SU-DHL-6 (cell line): ENCODE measurements around the gene CCKAR.
"Not testable (repeated sequence)": the region's sequence is repeated elsewhere in the genome, so short reads cannot be mapped to it uniquely, and the experiment has no call there.

Experiments
- H2AFZ ChIP-seq: fragments of 200-600 bp; sonication (generic); 2 replicates; pipeline ENCODE4 v1.6.1; 2014; ENCODE audit warnings: low read depth, mild to moderate bottlenecking, moderate library complexity, mixed read lengths, antibody characterized with exemption, low read length; ENCODE audit not compliant: severe bottlenecking
- H3F3A ChIP-seq: fragments of 200-600 bp; shearing (Covaris generic); 2 replicates; pipeline ENCODE4 v1.6.0; 2016; ENCODE audit warnings: antibody characterized with exemption, mild to moderate bottlenecking; ENCODE audit not compliant: insufficient read depth
- H3K27ac ChIP-seq: fragments of 200-600 bp; sonication (generic); 2 replicates; pipeline ENCODE4 v1.5.1; 2016; ENCODE audit warnings: low read depth, mild to moderate bottlenecking, low read length, moderate library complexity, mixed read lengths
- H3K27me3 ChIP-seq: fragments of 200-600 bp; sonication (generic), shearing (Covaris generic); 2 replicates; pipeline ENCODE4 v1.6.0; 2014; ENCODE audit warnings: mild to moderate bottlenecking, low read length
- H3K36me3 ChIP-seq: fragments of 200-600 bp; sonication (generic); 2 replicates; pipeline ENCODE4 v1.6.1; 2014; ENCODE audit warnings: mild to moderate bottlenecking, low read length, mixed read lengths
- H3K4me2 ChIP-seq: fragments of 300-600, 200-600 bp; shearing (Covaris generic), sonication (generic); 2 replicates; pipeline ENCODE4 v1.6.0; 2014; ENCODE audit warnings: low read length, low read depth, mild to moderate bottlenecking; ENCODE audit not compliant: poor library complexity, severe bottlenecking
- H3K4me3 ChIP-seq: fragments of 200-600 bp; sonication (generic); 2 replicates; pipeline ENCODE4 v1.5.1; 2014; ENCODE audit warnings: antibody characterized with exemption, low read length, mild to moderate bottlenecking, mixed read lengths; ENCODE audit not compliant: insufficient read depth, poor library complexity, severe bottlenecking
- H3K79me2 ChIP-seq: fragments of 200-600 bp; sonication (generic); 2 replicates; pipeline ENCODE4 v1.6.1; 2014; ENCODE audit warnings: mild to moderate bottlenecking, low read length, moderate library complexity; ENCODE audit not compliant: insufficient read depth
- H3K9ac ChIP-seq: fragments of 200-600 bp; sonication (generic); 2 replicates; pipeline ENCODE4 v1.7.0; 2014; ENCODE audit warnings: mild to moderate bottlenecking, low read length
- H3K9me2 ChIP-seq: fragments of 200-600 bp; sonication (generic); replicated peaks from 2 replicates; pipeline ENCODE4 v1.6.1; 2014; ENCODE audit warnings: low read length; ENCODE audit not compliant: insufficient read depth
- H3K9me3 ChIP-seq: fragments of 200-600 bp; sonication (generic); 2 replicates; pipeline ENCODE4 v1.6.1; 2014; ENCODE audit warnings: low read length, mixed read lengths; ENCODE audit not compliant: insufficient read depth
- H4K20me1 ChIP-seq: fragments of 200-600 bp; sonication (generic); 2 replicates; pipeline ENCODE4 v1.6.1; 2014; ENCODE audit warnings: low read depth, mild to moderate bottlenecking, antibody characterized with exemption, low read length, moderate library complexity, mixed read lengths
- CTCF ChIP-seq: fragments of 200-600 bp; sonication (generic); IDR thresholded peaks from one replicate; pipeline ENCODE4 v1.5.1; 2017; ENCODE audit warnings: antibody characterized with exemption, mild to moderate bottlenecking, low read length, moderate library complexity; ENCODE audit not compliant: insufficient read depth, poor library complexity, severe bottlenecking
- EZH2phosphoT487 ChIP-seq: fragments of 200-600 bp; sonication (generic), shearing (Covaris generic); conservative IDR thresholded peaks from 2 replicates; pipeline ENCODE4 v1.6.1; 2018; ENCODE audit warnings: mild to moderate bottlenecking, antibody characterized with exemption, low read length, moderate library complexity, mixed read lengths

Gene CCKAR

GRCh38 chr4:26503427-26503826, 13.1 kb upstream of the CCKAR start:
- TF ChIP-seq EZH2phosphoT487 (no peak), CTCF (no peak)
- peaks cover 6% of the 10 kb centered on the region; the same call in 1 of the 2 replicates for H3K9me3 ChIP-seq

GRCh38 chr4:26500565-26500999, 10.3 kb upstream of the CCKAR start:
- H3K9me2 ChIP-seq, H2AFZ ChIP-seq, H3K4me2 ChIP-seq, H4K20me1 ChIP-seq, H3K27me3 ChIP-seq, H3K27ac ChIP-seq, H3K9ac ChIP-seq, H3K4me3 ChIP-seq, H3K79me2 ChIP-seq, H3K36me3 ChIP-seq, H3F3A ChIP-seq, H3K9me3 ChIP-seq: not testable (repeated sequence)

More at GRCh38 chr4:26503427-26503826, 13.1 kb upstream of the CCKAR start:
- no peaks in the 10 kb centered on the region for H4K20me1 ChIP-seq
- H3K36me3 ChIP-seq: no peaks in the 10 kb centered on the region
- no peaks in the 10 kb centered on the region for H3K79me2 ChIP-seq
- no peak overlapping the region for H3K27ac ChIP-seq
- no peak overlapping the region for H3K4me3 ChIP-seq
- H3K27me3 ChIP-seq: no peaks in the 10 kb centered on the region
- H2AFZ ChIP-seq: no peak overlapping the region
- no peaks in the 10 kb centered on the region for H3K9me2 ChIP-seq
- H3K9ac ChIP-seq: no peak overlapping the region
- no peaks in the 10 kb centered on the region for H3F3A ChIP-seq
- H3K4me2 ChIP-seq: no peak overlapping the region

GRCh38 chr4:26496207-26496783, 6.0 kb upstream of the CCKAR start:
- Histone ChIP-seq H4K20me1 (no peaks in the 10 kb centered on the region), H2AFZ (no peak overlapping the region), H3K9ac (no peak overlapping the region), H3K4me3 (no peak overlapping the region), H3K36me3 (no peaks in the 10 kb centered on the region), H3K9me3 (peaks cover 6% of the 10 kb centered on the region; the same call in 1 of the 2 replicates), H3K27ac (no peak overlapping the region), H3K9me2 (no peaks in the 10 kb centered on the region), H3K79me2 (no peaks in the 10 kb centered on the region), H3F3A (no peaks in the 10 kb centered on the region), H3K27me3 (no peaks in the 10 kb centered on the region), H3K4me2 (no peak overlapping the region)
- TF ChIP-seq CTCF: no peak
- no peak for TF ChIP-seq EZH2phosphoT487

- no peak overlapping the region for H3K4me3 ChIP-seq
- no peaks in the 10 kb centered on the region for H3F3A ChIP-seq
- no peaks in the 10 kb centered on the region for H3K79me2 ChIP-seq
- H3K4me2 ChIP-seq: no peak overlapping the region
- no peaks in the 10 kb centered on the region for H3K9me3 ChIP-seq
- H3K27ac ChIP-seq: no peak overlapping the region
- H2AFZ ChIP-seq: no peak overlapping the region
- no peak overlapping the region for H3K9ac ChIP-seq
- TF ChIP-seq EZH2phosphoT487 (no peak), CTCF (no peak)
- H3K9me2 ChIP-seq: no peaks in the 10 kb centered on the region
- no peaks in the 10 kb centered on the region for H4K20me1 ChIP-seq
- no peaks in the 10 kb centered on the region for H3K27me3 ChIP-seq
- no peaks in the 10 kb centered on the region for H3K36me3 ChIP-seq
These were observed 3.2 kb upstream of the CCKAR start for GRCh38 chr4:26493461-26493860.
